T-helper 2 cell treated with Interferon-gamma antibody and Interleukin-4, amounts not matched to agents 5 μg/mL and 100 μg/mL, for 36 hours (primary cell): Measurements from ENCODE around the gene NEMP2.

ENCODE experiments used
- DNase-seq: peaks from one replicate; pipeline ENCODE4 v3.0.0; 2021; ENCODE audit warnings: low spot score
- H3K27ac Mint-ChIP-seq: one replicate; pipeline ENCODE4 v1.8.0; 2021; ENCODE audit warnings: mild to moderate bottlenecking, mixed read lengths
- H3K27me3 Mint-ChIP-seq: one replicate; pipeline ENCODE4 v1.8.0; 2021; ENCODE audit warnings: low read depth, mixed read lengths
- H3K36me3 Mint-ChIP-seq: one replicate; pipeline ENCODE4 v1.8.0; 2021; ENCODE audit warnings: low read depth, mixed read lengths
- H3K4me1 Mint-ChIP-seq: one replicate; pipeline ENCODE4 v1.8.0; 2021; ENCODE audit warnings: low read depth, mixed read lengths
- H3K4me3 Mint-ChIP-seq: one replicate; pipeline ENCODE4 v1.8.0; 2022; ENCODE audit warnings: mild to moderate bottlenecking, moderate library complexity, mixed read lengths
- H3K9me3 Mint-ChIP-seq: one replicate; pipeline ENCODE4 v1.8.0; 2021; ENCODE audit warnings: mixed read lengths

Gene NEMP2

GRCh38 chr2:190570871-190571270, 36.3 kb upstream of the NEMP2 start:
- Mint-ChIP-seq H3K9me3 (peaks cover 19% of the 10 kb centered on the region), H3K27ac (no peak overlapping the region), H3K4me3 (no peak overlapping the region), H3K36me3 (peaks cover 8% of the 10 kb centered on the region), H3K4me1 (peaks cover 11% of the 10 kb centered on the region), H3K27me3 (no peaks in the 10 kb centered on the region)
- DNase-seq, result no peak

DNA sequence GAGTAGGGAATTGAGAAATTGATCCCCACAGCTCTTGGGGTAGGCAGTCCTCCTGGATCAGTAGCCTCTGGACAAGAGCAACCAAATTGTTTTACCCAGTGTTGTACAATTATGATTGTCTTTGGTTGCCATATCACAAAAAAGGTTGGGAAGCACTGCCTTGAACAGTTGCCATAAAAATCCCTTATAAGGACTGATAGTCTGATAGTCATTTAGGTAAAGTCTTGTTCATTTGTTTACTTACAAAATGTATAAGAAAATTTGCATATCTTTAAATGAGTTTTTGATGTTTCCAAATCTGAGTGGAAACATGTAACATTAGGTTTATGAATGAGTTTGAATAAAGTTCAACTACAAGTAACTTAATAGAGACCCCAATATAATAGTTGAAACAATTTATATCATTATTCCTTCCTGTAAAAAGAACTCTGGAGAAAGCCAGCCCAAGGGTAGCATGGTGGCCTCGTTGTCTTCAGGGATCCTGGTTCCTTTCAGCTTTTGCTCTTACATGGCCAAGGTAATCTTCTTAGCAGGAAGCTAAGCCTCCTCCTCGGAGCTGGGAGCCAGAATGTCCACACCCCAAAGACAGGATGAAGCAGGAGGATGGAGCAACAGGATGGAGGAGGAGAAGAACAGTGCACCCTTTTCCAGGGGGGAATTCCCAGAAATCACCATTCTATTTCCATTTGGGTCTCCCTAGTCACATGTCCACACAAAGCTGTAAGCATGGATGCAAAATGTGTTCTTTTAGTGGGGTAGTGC, 35.7 kb upstream of the NEMP2 start:
- no peak for DNase-seq
- Mint-ChIP-seq H3K4me3 (no peak overlapping the region), H3K27me3 (no peaks in the 10 kb centered on the region), H3K4me1 (peaks cover 8% of the 10 kb centered on the region), H3K36me3 (peaks cover 8% of the 10 kb centered on the region), H3K9me3 (peaks cover 24% of the 10 kb centered on the region), H3K27ac (no peak overlapping the region)

DNA sequence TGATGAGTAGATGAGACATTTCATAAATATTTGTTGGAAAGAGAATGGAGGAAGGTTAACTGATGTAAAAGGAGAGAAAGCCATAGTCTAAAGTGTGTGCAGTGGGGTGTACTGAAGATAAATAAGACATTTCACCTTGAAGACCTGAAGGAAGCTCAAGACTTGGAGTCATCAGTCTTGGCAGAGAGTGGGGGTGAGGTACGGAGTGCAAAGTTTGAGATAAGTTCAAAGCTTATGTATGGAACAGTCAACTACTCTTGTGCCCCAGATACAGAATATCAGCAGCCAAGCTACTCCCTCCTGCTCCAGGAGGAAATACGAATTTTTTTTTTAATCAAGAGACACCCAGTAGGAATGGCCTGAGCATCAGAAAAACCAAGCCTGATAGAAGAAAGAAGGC, 30.3 kb upstream of the NEMP2 start:
- H3K27ac Mint-ChIP-seq, result no peak overlapping the region
- H3K9me3 Mint-ChIP-seq, result peaks cover 24% of the 10 kb centered on the region
- H3K4me1 Mint-ChIP-seq, result peaks cover 8% of the 10 kb centered on the region
- H3K36me3 Mint-ChIP-seq, result peaks cover 10% of the 10 kb centered on the region
- no peak overlapping the region for H3K4me3 Mint-ChIP-seq
- DNase-seq, result no peak
- H3K27me3 Mint-ChIP-seq, result no peaks in the 10 kb centered on the region

GRCh38 chr2:190563646-190564045, 29.1 kb upstream of the NEMP2 start:
- Mint-ChIP-seq H3K4me1 (peaks cover 8% of the 10 kb centered on the region), H3K27ac (no peak overlapping the region), H3K27me3 (no peaks in the 10 kb centered on the region), H3K36me3 (peaks cover 10% of the 10 kb centered on the region), H3K9me3 (peaks cover 24% of the 10 kb centered on the region), H3K4me3 (no peak overlapping the region)
- no peak for DNase-seq

GRCh38 chr2:190563109-190563508, 28.6 kb upstream of the NEMP2 start:
- no peaks in the 10 kb centered on the region for H3K27me3 Mint-ChIP-seq
- no peak overlapping the region for H3K4me3 Mint-ChIP-seq
- H3K4me1 Mint-ChIP-seq, result peaks cover 8% of the 10 kb centered on the region
- peaks cover 22% of the 10 kb centered on the region for H3K9me3 Mint-ChIP-seq
- H3K36me3 Mint-ChIP-seq, result peaks cover 9% of the 10 kb centered on the region
- no peak overlapping the region for H3K27ac Mint-ChIP-seq
- peak; percentile 58 for DNase-seq

GRCh38 chr2:190562121-190562520, 27.6 kb upstream of the NEMP2 start:
- Mint-ChIP-seq H3K36me3 (peaks cover 4% of the 10 kb centered on the region), H3K4me1 (peaks cover 8% of the 10 kb centered on the region), H3K9me3 (peaks cover 19% of the 10 kb centered on the region), H3K27me3 (no peaks in the 10 kb centered on the region), H3K27ac (no peak overlapping the region), H3K4me3 (no peak overlapping the region)
- no peak for DNase-seq

DNA sequence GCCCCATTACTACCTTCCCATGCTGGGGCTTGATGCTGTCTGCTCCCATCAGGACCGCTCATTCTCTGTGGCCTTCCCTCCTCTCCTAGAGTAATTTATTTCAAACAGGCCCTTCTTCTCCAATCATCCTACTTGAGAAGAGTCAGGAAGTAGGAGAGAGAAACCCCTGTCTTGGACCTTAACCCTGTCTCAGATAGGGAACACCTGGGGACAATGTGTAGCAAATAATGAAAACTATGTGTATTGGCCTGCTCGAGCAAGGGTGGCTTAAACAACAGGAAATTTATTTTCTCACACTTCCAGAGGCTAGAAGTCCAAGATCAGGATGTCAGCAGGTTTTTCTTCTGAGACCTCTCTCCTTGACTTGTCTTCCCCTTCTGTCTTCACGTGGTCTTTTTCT, 26.6 kb upstream of the NEMP2 start:
- H3K27me3 Mint-ChIP-seq, result no peaks in the 10 kb centered on the region
- H3K9me3 Mint-ChIP-seq, result peaks cover 12% of the 10 kb centered on the region
- H3K4me1 Mint-ChIP-seq, result peaks cover 8% of the 10 kb centered on the region

GRCh38 chr2:190554357-190555006, 20.0 kb upstream of the NEMP2 start:
- no peak for DNase-seq
- Mint-ChIP-seq H3K4me3 (no peak overlapping the region), H3K9me3 (peaks cover 10% of the 10 kb centered on the region), H3K27me3 (no peaks in the 10 kb centered on the region), H3K36me3 (peaks cover 4% of the 10 kb centered on the region), H3K27ac (no peak overlapping the region), H3K4me1 (peaks cover 11% of the 10 kb centered on the region)

More for the DNA sequence above, 26.6 kb upstream of the NEMP2 start:
- Mint-ChIP-seq H3K4me3 (no peak overlapping the region), H3K27ac (no peak overlapping the region), H3K36me3 (peaks cover 1% of the 10 kb centered on the region)
- no peak for DNase-seq

GRCh38 chr2:190553254-190553653, 18.7 kb upstream of the NEMP2 start:
- no peak overlapping the region for H3K4me3 Mint-ChIP-seq
- H3K27ac Mint-ChIP-seq, result no peak overlapping the region
- H3K9me3 Mint-ChIP-seq, result peaks cover 10% of the 10 kb centered on the region
- H3K36me3 Mint-ChIP-seq, result peaks cover 4% of the 10 kb centered on the region
- no peak for DNase-seq
- peaks cover 11% of the 10 kb centered on the region for H3K4me1 Mint-ChIP-seq
- no peaks in the 10 kb centered on the region for H3K27me3 Mint-ChIP-seq

DNA sequence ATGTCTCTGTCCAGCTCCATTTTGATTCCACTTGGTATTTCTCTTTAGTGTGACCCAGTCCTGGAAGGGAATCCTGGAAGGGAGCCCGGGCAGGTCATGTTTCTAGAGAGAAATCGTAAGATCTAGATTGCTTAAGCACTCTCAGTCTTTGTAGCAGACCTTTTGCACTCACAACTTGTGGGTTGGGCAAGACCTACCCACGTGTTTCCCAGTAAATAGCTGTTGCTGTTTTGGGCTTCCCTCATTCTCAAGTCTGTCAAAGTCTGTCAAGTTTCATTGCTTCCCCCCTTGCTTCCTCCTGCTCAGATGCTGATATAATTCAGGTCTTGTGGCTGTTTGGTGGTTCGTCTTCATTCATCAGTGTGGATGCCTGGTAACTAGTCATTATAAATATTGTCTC, 17.4 kb upstream of the NEMP2 start:
- Mint-ChIP-seq H3K4me1 (peaks cover 12% of the 10 kb centered on the region), H3K27me3 (peaks cover under 1% of the 10 kb centered on the region), H3K36me3 (peaks cover 4% of the 10 kb centered on the region), H3K9me3 (peaks cover 6% of the 10 kb centered on the region), H3K4me3 (no peak overlapping the region), H3K27ac (no peak overlapping the region)
- DNase-seq, result no peak

DNA sequence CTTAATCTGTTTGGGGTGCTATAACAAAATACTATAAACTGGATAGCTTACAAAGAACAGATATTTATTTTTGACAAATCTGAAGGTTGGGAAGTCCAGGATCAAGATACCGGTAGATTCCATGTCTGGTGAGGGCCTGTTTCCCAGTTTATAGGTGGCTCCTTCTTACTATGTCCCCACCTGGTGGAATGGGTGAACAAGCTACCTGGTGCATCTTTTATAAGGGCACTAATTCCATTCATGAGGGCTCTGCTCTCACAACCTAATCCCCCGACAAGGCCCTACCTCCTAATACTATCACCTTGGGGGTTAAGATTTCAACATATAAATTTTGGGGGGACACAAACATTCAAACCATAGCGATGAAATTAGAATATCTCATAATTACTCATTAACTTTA, 15.6 kb upstream of the NEMP2 start:
- Mint-ChIP-seq H3K4me1 (peaks cover 13% of the 10 kb centered on the region), H3K27ac (no peak overlapping the region), H3K4me3 (no peak overlapping the region), H3K9me3 (peaks cover under 1% of the 10 kb centered on the region), H3K36me3 (peaks cover 2% of the 10 kb centered on the region), H3K27me3 (peaks cover 2% of the 10 kb centered on the region)
- no peak for DNase-seq

GRCh38 chr2:190547886-190548285, 13.4 kb upstream of the NEMP2 start:
- Mint-ChIP-seq H3K36me3 (peaks cover 5% of the 10 kb centered on the region), H3K27ac (no peak overlapping the region), H3K4me3 (no peak overlapping the region), H3K9me3 (peaks cover 2% of the 10 kb centered on the region), H3K27me3 (peaks cover 2% of the 10 kb centered on the region), H3K4me1 (peaks cover 13% of the 10 kb centered on the region)
- no peak for DNase-seq

GRCh38 chr2:190546734-190547133, 12.2 kb upstream of the NEMP2 start:
- Mint-ChIP-seq H3K27me3 (peaks cover 2% of the 10 kb centered on the region), H3K36me3 (peaks cover 15% of the 10 kb centered on the region), H3K27ac (no peak overlapping the region), H3K9me3 (peaks cover 12% of the 10 kb centered on the region), H3K4me3 (no peak overlapping the region), H3K4me1 (peaks cover 9% of the 10 kb centered on the region)
- DNase-seq, result no peak

- no peak overlapping the region for H3K4me3 Mint-ChIP-seq
- H3K27ac Mint-ChIP-seq, result no peak overlapping the region
- H3K27me3 Mint-ChIP-seq, result peaks cover 2% of the 10 kb centered on the region
- peaks cover 21% of the 10 kb centered on the region for H3K9me3 Mint-ChIP-seq
- H3K36me3 Mint-ChIP-seq, result peaks cover 24% of the 10 kb centered on the region
- DNase-seq, result no peak
- peaks cover 2% of the 10 kb centered on the region for H3K4me1 Mint-ChIP-seq
Observed at GRCh38 chr2:190545555-190546385, 11.2 kb upstream of the NEMP2 start.
